ENCODE data around the gene LCE1F.

GRCh38 chr1:152786077-152786476 is 11.1 kb downstream of the LCE1F start, which contains the start of gene LCE1E:
- TF ChIP-seq CTCF (IDR thresholded peaks at IDR 0.05) (no peak), POLR2A (IDR thresholded peaks at IDR 0.05) (no peak)

All from adrenal gland (tissue), 5 donors.